ENCODE data around the gene STIM1.

DNA sequence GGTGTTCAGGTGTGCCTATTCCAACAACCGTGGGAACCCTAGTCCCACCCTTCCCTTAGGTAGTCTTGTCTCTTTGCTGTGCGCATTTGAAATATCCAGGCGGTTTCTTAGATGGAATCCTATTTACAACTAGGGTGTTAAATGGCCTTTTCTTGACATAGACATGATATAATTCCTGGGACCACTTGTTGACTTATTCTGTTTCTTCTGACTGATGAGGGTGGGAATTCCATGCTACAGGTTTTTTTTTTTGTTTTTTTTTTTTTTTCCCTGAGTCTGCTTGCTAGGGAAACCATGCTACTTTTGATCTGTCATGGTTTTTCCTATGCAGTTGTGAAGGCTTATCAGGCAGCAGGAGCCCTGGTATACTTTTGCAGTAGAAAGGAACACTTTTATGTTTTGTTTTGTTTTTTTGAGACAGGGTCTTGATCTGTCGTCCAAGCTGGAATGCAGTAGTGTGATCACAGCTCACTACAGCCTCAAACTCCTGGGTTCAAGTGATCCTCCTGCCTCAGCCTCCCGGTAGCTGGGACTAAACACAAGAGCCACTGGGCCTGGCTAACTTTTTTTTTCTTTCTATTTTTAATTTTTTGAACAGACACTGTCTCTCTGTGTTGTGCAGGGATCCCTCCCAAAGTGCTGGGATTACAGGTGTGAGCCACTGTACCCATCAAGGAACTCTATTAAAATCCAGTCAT, 1.5 kb downstream of the STIM1 start:
- TF ChIP-seq SP1 (CRISPR knock-in tag; conservative IDR thresholded peaks at IDR 0.05) (no peak), NFYB (CRISPR knock-in tag; conservative IDR thresholded peaks at IDR 0.05; ENCODE audit: low read depth) (no peak), CTCF (IDR thresholded peaks at IDR 0.05) (no peak), TCF7 (CRISPR knock-in tag; IDR thresholded peaks at IDR 0.05; ENCODE audit: low read depth) (no peak), AFF4 (CRISPR knock-in tag; IDR thresholded peaks at IDR 0.05; ENCODE audit: borderline replicate concordance) (no peak), JAZF1 (CRISPR knock-in tag; IDR thresholded peaks at IDR 0.05) (no peak), ZNF121 (CRISPR knock-in tag; IDR thresholded peaks at IDR 0.05) (no peak), E2F5 (CRISPR knock-in tag; IDR thresholded peaks at IDR 0.05) (no peak), NR3C1 (CRISPR knock-in tag; conservative IDR thresholded peaks at IDR 0.05; ENCODE audit: low read depth) (no peak), CBFB (CRISPR knock-in tag; IDR thresholded peaks at IDR 0.05; ENCODE audit: low read depth) (no peak), SMAD4 (CRISPR knock-in tag; IDR thresholded peaks at IDR 0.05) (no peak)
- TF ChIP-seq, protein P1, sequence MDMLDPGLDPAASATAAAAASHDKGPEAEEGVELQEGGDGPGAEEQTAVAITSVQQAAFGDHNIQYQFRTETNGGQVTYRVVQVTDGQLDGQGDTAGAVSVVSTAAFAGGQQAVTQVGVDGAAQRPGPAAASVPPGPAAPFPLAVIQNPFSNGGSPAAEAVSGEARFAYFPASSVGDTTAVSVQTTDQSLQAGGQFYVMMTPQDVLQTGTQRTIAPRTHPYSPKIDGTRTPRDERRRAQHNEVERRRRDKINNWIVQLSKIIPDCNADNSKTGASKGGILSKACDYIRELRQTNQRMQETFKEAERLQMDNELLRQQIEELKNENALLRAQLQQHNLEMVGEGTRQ (CRISPR knock-in tag; IDR thresholded peaks at IDR 0.05): no peak
- TF ChIP-seq, protein P2, sequence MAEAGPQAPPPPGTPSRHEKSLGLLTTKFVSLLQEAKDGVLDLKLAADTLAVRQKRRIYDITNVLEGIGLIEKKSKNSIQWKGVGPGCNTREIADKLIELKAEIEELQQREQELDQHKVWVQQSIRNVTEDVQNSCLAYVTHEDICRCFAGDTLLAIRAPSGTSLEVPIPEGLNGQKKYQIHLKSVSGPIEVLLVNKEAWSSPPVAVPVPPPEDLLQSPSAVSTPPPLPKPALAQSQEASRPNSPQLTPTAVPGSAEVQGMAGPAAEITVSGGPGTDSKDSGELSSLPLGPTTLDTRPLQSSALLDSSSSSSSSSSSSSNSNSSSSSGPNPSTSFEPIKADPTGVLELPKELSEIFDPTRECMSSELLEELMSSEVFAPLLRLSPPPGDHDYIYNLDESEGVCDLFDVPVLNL (CRISPR knock-in tag; IDR thresholded peaks at IDR 0.05; ENCODE audit: borderline replicate concordance, low read depth): no peak
- TF ChIP-seq, protein P3, sequence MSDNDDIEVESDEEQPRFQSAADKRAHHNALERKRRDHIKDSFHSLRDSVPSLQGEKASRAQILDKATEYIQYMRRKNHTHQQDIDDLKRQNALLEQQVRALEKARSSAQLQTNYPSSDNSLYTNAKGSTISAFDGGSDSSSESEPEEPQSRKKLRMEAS (CRISPR knock-in tag; IDR thresholded peaks at IDR 0.05): no peak

Data from WTC11 (cell line).